Dermis blood vessel endothelial cell (primary cell): Measurements from ENCODE around the gene NRXN3. TPM values are rescaled to one million over a fixed set of nuclear protein-coding genes. Genes with fewer than 3 reads are reported as not detected.

ENCODE experiments used
- DNase-seq: peaks from one replicate; pipeline ENCODE4 v3.0.0; 2010
- total RNA-seq: library from RNA; depleted of rRNA; stranded (reverse); fragments of >200 nt; gene quantifications from 2 replicates; pipeline ENCODE4 v1.2.3, GENCODE V29; 2014

Gene NRXN3
- total RNA-seq, 1 donor from 2014 or later: under 0.01 TPM

- DNase-seq: no peak
These were observed 576.0 kb downstream of the NRXN3 start for GRCh38 chr14:78746086-78746595.

DNA sequence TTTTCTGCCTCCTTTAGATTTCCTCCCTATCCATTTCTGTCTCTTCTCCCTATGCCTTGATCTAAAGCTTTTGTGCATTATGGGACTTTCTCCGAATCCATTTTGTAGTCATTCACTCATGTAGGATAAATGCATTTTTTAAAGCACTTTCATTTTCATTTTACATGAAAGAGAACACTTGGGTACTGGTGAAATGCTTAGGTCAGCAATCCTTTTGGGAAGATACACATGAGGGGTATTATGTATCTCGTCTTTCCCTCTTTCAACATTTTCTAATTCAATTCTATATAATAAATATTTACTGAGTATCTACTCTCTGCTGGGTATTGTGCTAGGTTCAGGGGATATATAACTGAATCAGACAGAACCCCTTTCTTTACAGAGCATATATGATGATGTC is 577.6 kb downstream of the NRXN3 start:
- DNase-seq: no peak

- DNase-seq: no peak
These were observed 582.5 kb downstream of the NRXN3 start for GRCh38 chr14:78752518-78753188.

DNA sequence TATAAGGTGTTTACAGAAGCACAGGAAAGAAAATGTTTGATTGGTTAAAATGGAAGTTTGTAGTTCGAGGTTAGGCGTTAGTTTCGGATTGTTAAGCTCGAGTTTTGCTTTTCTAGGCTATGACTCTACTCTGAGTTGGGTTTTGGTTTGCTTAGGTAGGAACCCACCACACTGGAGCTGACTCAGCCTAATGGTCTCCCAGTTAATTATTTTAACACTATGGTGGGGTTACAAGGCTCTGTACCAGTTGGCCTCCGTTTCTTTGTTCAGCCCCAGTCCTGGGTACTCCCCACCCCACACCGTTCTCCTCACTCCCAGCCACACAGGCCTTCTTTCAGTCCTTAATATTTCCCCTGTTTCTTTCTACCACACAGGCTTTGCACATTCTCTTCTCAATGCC is 583.9 kb downstream of the NRXN3 start:
- DNase-seq: no peak

- DNase-seq: peak; percentile 21
These were observed 588.2 kb downstream of the NRXN3 start for GRCh38 chr14:78758333-78758732.

- DNase-seq: no peak
These were observed 592.2 kb downstream of the NRXN3 start for GRCh38 chr14:78762331-78762730.

GRCh38 chr14:78763746-78764145 is 593.6 kb downstream of the NRXN3 start:
- no peak for DNase-seq

DNA sequence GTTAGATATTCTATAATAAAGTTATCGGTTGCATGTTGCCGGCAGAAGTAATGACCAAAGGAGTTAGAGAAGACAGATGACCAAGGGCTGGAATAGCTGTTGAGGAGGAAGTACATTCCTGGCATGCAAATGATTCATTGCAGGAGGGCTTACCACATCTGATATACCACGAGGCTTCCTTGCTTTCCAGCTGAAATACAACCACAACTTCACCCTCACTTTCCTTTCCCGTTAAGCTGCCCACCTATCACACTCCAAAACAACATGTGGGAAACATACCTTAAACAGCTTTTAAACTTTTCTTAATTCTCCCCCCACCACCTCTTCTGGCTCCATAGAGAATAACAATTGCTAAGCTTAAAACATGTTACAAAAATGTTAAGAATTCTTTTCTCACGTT is 594.1 kb downstream of the NRXN3 start:
- no peak for DNase-seq

- DNase-seq: no peak
These were observed 594.5 kb downstream of the NRXN3 start for GRCh38 chr14:78764645-78765044.

DNA sequence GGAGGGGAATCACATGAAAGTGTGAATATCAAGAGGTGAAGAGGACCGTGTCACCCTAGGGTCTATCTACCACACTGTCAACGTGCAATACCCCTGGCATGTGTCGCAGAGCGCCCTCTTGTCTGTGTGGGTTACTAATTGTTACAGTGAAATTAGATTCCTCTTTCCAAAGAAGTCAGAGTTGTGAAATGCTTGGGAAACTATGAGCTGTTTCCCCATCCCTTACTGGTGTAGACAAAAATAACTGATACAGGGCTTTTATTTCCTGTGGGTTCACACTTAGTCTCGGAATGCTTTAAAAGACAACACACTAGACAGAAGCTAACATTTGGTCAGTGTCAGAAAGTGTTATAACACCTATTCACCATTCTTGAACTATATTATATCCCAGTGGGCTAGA is 597.3 kb downstream of the NRXN3 start:
- DNase-seq: no peak

- no peak for DNase-seq
These were observed 612.4 kb downstream of the NRXN3 start for GRCh38 chr14:78782551-78782950.

- no peak for DNase-seq
These were observed 615.1 kb downstream of the NRXN3 start for GRCh38 chr14:78785265-78785664.

DNA sequence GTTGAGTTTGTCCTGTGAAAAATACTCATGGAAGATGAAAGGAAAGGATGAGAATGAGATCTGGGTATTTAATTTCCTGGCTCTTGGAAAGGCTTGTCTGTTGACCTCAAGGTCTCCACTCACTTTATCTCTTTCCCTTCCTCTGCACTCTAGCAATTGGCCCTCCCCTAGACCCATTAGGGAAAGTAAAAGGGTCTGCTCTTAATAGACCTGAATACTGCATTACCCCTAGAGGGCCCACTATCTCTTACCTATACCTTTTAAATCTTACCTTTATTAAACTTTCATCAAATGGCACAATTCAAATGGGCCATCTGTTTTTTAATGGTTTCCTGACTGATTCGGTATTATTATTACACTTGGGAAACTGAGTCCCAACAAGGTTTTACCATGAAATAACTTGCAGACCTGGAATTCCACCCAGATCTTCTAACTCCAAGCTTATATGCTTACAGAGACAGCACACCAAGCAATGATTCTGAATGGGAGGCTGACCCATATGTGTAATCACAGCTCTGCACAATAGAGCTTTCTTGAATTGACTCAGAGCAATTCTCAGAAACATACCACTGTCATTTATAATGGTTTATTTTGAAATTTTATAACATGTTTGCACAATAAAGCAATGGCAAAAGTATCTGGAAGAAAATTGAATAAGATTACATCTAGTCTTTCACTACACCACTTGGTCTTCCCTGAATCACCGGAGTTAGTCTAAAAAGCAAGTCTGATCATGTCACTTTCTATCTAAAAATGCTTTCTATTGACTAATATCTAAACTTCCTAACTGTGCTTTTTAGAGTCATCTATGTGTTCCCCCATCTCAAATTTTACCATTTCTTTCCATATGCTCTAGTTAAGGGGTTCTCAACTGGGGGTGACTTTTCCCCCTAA is 618.5 kb downstream of the NRXN3 start:
- no peak for DNase-seq

- DNase-seq: no peak
These were observed 620.1 kb downstream of the NRXN3 start for GRCh38 chr14:78790271-78790670.

DNA sequence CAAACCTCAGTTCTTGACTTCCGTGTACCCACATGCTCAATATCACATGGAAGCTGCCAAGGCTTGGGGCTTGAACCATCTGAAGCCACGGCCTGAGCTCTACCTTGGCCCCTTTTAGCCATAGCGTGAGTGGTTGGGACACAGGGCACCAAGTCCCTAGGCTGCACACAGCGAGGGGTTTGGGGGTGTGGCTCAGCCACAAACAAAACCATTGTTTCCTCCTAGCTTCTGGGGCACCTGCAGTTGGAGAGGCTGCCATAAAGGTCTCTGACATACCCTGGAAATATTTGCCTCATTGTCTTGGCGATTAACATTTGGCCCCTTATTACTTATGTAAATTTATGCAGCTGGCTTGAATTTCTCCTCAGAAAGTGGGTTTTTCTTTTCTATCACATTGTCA is 628.6 kb downstream of the NRXN3 start:
- no peak for DNase-seq

- no peak for DNase-seq
These were observed 635.4 kb downstream of the NRXN3 start for GRCh38 chr14:78805570-78805969.

GRCh38 chr14:78823035-78823434 is 652.9 kb downstream of the NRXN3 start:
- DNase-seq: no peak

- DNase-seq: no peak
These were observed 653.3 kb downstream of the NRXN3 start for GRCh38 chr14:78823516-78823915.

DNA sequence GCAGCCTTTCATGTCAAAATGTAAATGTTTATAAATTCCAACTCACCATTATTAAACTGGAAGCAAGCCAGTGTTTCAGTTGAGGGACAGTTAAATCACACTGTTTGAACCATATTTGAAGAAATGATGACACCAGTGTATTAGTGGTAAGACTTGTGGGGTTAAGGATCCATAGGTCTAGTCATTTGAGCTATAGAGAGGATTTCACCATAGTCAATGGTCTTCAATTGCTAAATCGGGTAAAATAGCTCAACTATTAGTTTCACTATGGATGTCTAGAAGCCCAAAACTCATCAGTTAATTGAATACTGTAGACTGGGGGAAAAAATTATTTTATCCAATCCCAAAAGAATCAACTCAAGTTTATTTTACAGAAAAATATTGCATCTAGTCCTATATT is 659.1 kb downstream of the NRXN3 start:
- no peak for DNase-seq

- no peak for DNase-seq
These were observed 664.7 kb downstream of the NRXN3 start for GRCh38 chr14:78834766-78835451.

DNA sequence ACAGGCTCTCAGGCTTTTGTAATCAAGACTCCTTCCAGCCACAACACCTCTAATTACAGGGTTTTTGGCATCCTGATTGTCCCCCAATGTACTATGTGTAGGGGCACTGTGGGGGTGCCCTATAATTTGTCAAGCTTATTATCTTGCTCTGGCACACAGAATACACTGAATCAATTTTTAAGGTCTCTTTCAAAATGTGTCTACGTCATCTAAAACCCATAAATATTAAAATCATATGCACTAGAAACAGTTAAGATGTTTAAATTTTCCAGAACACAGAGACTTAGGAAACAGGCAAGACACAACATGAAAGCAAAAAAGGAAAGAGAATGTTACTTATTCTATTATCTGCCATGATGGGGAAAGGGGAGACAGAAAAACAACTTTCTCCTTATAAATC is 665.7 kb downstream of the NRXN3 start:
- no peak for DNase-seq

DNA sequence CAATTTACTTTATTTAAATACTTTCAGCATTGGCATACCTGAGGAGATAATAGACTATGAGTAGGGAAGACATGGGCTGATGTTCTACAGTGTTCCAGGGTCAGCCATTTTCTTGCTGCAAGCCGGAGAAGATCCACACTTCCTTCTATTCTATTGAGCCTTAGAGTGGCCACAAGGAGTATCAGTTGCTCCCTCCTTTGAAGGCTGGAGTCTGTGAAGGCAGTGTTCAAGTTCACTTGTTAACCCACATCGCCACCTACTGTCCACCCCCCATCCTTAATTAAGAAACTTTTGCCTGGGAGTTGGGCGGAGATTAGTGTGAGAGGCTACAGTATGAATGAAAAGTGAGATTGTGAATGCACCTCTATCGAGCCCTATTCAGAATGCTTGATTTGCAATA is 666.6 kb downstream of the NRXN3 start:
- peak; percentile 67 for DNase-seq

DNA sequence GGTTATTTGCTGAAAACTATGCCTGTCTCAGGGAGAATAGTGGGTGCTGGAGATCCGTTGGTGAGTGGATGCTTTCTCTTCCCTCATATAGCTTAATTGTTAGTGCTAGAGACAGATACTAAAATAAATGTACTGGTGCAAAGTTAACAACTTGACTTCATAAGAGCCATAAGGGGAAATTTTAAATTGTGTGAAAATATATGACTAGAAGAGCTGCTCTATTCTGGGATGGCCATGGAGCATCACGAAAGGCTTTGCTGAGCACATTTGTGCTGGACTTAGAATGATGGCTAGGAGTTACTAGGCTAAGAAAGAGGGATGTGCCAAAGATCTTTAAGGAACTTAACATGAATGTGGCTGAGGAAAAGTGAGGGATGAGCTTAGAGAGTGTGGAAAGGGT is 668.8 kb downstream of the NRXN3 start:
- DNase-seq: no peak
